LoVo (cell line): ENCODE measurements around the gene FUCA1.
A peak's percentile ranks its signal among the peaks of the same experiment; 100 is the strongest.

ENCODE experiments used
- DNase-seq: peaks from one replicate; pipeline ENCODE4 v3.0.0-alpha.2; 2016; ENCODE audit warnings: low spot score

The FUCA1 gene

GRCh38 chr1:23801338-23801748, 66.7 kb downstream of the FUCA1 start:
- DNase-seq: no peak

GRCh38 chr1:23800400-23801337, 67.4 kb downstream of the FUCA1 start, which contains the start of gene GALE:
TSS of gene GALE (minus strand) at chr1:23800754. CDS start at chr1:23799007, 1,747 bp downstream.
- DNase-seq: peak; percentile 95

GRCh38 chr1:23799570-23800399, 68.3 kb downstream of the FUCA1 start:
- peak; percentile 89 for DNase-seq

- no peak for DNase-seq
These were observed 68.9 kb downstream of the FUCA1 start for GRCh38 chr1:23799255-23799569.

GRCh38 chr1:23798662-23799142, 69.4 kb downstream of the FUCA1 start:
- DNase-seq: no peak

DNA sequence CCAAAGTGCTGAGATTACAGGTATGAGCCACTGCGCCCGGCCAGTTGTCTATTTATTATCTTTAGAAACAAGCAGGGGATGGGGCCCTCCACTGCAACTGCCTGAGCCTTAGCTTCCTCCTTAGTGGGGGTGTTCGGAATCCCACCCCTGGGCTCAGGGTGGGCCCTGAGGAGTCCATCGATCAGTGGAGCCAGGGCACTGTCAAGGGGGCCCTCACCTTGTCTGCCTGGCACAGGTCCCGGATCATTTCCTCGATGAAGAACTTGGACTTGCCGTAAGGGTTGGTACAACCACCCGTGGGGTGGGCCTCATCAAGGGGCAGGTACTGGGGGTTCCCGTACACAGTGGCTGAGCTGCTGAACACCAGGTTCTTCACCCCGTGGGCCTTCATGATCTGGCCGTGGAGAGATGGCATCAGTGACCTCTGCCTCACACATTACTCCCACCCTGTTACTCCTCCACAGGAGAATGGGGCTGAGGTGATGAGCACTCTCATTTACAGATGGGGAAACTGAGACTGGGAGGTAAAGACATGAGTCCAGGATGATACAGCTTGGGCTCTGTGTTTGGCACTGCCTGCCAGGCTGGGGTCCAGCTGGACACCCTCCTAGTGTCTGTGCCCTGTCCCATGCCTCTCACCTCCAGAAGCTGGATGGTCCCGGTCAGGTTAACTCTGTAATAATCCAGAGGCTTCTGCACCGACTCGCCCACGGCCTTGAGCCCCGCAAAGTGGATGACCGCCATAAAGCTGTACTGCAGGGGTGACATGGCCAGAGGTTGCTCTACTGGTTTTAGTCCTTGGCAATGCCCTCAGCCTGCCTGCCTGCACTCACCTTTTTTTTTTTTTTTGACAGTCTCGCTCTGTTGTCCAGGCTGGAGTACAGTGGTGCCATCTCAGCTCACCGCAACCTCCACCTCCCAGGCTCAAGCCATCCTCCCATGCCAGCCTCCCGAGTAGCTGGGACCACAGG, 70.3 kb downstream of the FUCA1 start:
- no peak for DNase-seq

DNA sequence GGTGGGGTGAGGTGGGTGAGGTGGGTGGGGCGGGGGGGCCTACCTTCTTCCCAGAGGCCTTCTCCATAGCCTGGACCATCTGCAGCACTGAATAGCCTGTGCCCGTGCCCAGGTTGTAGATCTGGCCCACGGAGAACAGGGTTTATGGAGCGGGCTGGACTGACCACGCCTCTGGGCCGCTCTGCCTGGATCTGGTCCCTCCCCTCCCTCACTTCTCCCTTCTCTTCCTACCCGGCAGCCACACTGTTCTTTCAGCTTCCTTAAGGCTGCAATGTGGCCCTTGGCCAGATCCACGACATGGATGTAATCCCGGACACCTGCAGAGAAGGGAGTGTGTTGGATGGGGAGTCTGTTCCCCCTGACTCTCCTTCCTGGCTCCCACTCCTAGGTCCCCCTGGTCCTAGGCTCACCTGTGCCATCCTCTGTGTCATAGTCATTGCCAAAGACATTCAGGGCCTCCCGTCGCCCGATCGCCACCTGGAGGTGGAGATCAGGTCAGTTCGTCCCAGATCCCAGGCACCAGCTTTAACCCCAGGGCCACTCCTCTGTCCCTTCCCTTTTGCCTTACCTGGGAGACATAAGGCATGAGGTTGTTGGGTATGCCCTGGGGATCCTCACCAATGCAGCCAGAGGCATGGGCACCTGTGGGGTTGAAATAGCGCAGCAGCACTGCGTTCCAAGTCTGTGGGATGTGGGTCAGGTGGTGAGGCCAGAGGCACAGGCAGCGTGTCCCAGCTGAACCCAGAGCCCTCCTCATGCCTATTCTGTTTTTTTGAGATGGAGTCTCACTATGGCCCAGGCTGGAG, 71.4 kb downstream of the FUCA1 start:
- no peak for DNase-seq

GRCh38 chr1:23795676-23796465, 72.2 kb downstream of the FUCA1 start:
- no peak for DNase-seq
